Lower lobe of right lung (tissue), 2 donors: ENCODE data around the gene PIK3R3. TPM values are rescaled to one million over a fixed set of nuclear protein-coding genes. Genes with fewer than 3 reads are reported as not detected.

Source experiments
- ATAC-seq, 2 donors: fragments of 200-7000 bp; cut with Tn5 transposase; one replicate each; pipeline ENCODE4 v1.9.1; 2020 to 2022; ENCODE audit warnings: mild to moderate bottlenecking in 2 of 2, moderate library complexity in 2 of 2
- DNase-seq: peaks from one replicate; pipeline ENCODE4 v3.0.0-alpha.2; 2020
- H3K27ac ChIP-seq: fragments of 200-600 bp; one replicate; pipeline ENCODE4 v1.8.0; 2022
- H3K27me3 ChIP-seq: fragments of 200-600 bp; one replicate; pipeline ENCODE4 v1.8.0; 2022; ENCODE audit warnings: low read depth
- H3K36me3 ChIP-seq: fragments of 200-600 bp; one replicate; pipeline ENCODE4 v1.8.0; 2022; ENCODE audit warnings: mild to moderate bottlenecking
- H3K4me1 ChIP-seq: fragments of 200-600 bp; one replicate; pipeline ENCODE4 v1.8.0; 2022
- H3K4me3 ChIP-seq: fragments of 200-600 bp; one replicate; pipeline ENCODE4 v1.8.0; 2022; ENCODE audit warnings: mild to moderate bottlenecking
- H3K9me3 ChIP-seq: fragments of 200-600 bp; one replicate; pipeline ENCODE4 v1.8.0; 2022
- intact Hi-C: fragments of 100-400 bp; cut with DNase I; formaldehyde crosslinking; loops from one replicate; pipeline ENCODE4 v1.11.0; 2022
- total RNA-seq: library from RNA; stranded (reverse); fragmentation: NEBNext Ultra II Directional; extraction: Animal tissue kit (Norgen Biotek cat#: 25700); gene quantifications from one replicate; pipeline ENCODE4 v1.2.1, GENCODE V29; 2021
- TF ChIP-seq, protein P1 (sequence below): fragments of 200-600 bp; IDR thresholded peaks from one replicate; pipeline ENCODE4 v1.8.0; 2022; ENCODE audit warnings: antibody characterized with exemption, mild to moderate bottlenecking
- donor health status: DM: no; HTN: yes; CAD: no; lungs with severe emphysema.

Gene PIK3R3
- total RNA-seq, 1 donor from 2014 or later = 39.2 TPM

DNA sequence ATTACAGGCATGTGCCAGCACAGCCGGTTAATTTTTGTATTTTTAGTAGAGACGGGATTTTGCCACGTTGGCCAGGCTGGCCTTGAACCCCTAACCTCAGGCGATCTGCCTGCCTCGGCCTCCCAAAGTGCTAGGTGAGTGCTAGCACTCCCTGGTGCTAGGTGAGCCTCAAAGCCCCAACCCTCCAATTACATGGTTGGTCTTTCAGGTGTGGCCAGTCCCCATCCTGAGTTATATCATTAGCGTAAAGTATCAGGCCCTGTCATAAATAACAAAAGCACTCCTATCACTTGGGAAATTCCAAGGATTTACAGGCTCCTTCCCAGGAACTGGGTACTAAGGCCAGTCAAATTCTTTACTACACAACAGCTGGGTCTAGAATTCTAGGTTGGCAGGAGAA lies 138.0 kb downstream of the PIK3R3 start:
- TF ChIP-seq, protein P1, sequence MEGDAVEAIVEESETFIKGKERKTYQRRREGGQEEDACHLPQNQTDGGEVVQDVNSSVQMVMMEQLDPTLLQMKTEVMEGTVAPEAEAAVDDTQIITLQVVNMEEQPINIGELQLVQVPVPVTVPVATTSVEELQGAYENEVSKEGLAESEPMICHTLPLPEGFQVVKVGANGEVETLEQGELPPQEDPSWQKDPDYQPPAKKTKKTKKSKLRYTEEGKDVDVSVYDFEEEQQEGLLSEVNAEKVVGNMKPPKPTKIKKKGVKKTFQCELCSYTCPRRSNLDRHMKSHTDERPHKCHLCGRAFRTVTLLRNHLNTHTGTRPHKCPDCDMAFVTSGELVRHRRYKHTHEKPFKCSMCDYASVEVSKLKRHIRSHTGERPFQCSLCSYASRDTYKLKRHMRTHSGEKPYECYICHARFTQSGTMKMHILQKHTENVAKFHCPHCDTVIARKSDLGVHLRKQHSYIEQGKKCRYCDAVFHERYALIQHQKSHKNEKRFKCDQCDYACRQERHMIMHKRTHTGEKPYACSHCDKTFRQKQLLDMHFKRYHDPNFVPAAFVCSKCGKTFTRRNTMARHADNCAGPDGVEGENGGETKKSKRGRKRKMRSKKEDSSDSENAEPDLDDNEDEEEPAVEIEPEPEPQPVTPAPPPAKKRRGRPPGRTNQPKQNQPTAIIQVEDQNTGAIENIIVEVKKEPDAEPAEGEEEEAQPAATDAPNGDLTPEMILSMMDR = no peak
- Histone ChIP-seq H3K4me3 (no peak overlapping the region), H3K4me1 (no peaks in the 10 kb centered on the region), H3K27me3 (no peaks in the 10 kb centered on the region), H3K36me3 (no peaks in the 10 kb centered on the region), H3K9me3 (no peaks in the 10 kb centered on the region), H3K27ac (no peak overlapping the region)
- no peak for ATAC-seq
- no peak for DNase-seq
- intact Hi-C loops = no loop called here

Other genes starting within 250 kb of the PIK3R3 start
- 68.9 TPM for gene TSPAN1, start 42.5 kb upstream of the PIK3R3 start, total RNA-seq
- gene P3R3URF, start 43.9 kb upstream of the PIK3R3 start, total RNA-seq = not detected
- gene POMGNT1, start 65.8 kb upstream of the PIK3R3 start, total RNA-seq = 59.3 TPM
- 3.4 TPM for gene LURAP1, start 70.7 kb upstream of the PIK3R3 start, total RNA-seq
- gene RAD54L, start 115.1 kb upstream of the PIK3R3 start, total RNA-seq = 1.7 TPM
- gene LRRC41, start 171.0 kb upstream of the PIK3R3 start, total RNA-seq = 47.6 TPM
- 157 TPM for gene UQCRH, start 171.1 kb upstream of the PIK3R3 start, total RNA-seq
- gene NSUN4, start 208.2 kb upstream of the PIK3R3 start, total RNA-seq = 26.9 TPM